Measurements from ENCODE around the gene STARD13. TPM values are rescaled to one million over a fixed set of nuclear protein-coding genes. Genes with fewer than 3 reads are reported as not detected.
"Not testable (repeated sequence)": the region's sequence is repeated elsewhere in the genome, so short reads cannot be mapped to it uniquely, and the experiment has no call there.

STARD13 gene
- total RNA-seq, 2 experiments from 2014 or later, result not detected

- no peak overlapping the region for H3K4me3 Mint-ChIP-seq
- POLR2A ChIA-PET, result no interaction called here
- no peaks in the 10 kb centered on the region for H3K4me1 Mint-ChIP-seq (ENCODE audit: low read depth)
Measured at GRCh38 chr13:33164331-33164730, 121.2 kb downstream of the STARD13 start.

GRCh38 chr13:33162725-33163124 is 122.8 kb downstream of the STARD13 start:
- DNase-seq; H3K4me3 Mint-ChIP-seq; intact Hi-C loops (cut with micrococcal nuclease); H3K36me3 Mint-ChIP-seq (ENCODE audit: low read depth); H3K9me3 Mint-ChIP-seq; CTCF ChIA-PET; H3K4me1 Mint-ChIP-seq (ENCODE audit: low read depth); H3K27me3 Mint-ChIP-seq; POLR2A ChIA-PET; ATAC-seq; H3K27ac Mint-ChIP-seq: not testable (repeated sequence)

More at GRCh38 chr13:33164331-33164730, 121.2 kb downstream of the STARD13 start:
- no peaks in the 10 kb centered on the region for H3K36me3 Mint-ChIP-seq (ENCODE audit: low read depth)
- H3K27me3 Mint-ChIP-seq, result peaks cover 7% of the 10 kb centered on the region
- TF ChIP-seq CTCF (IDR thresholded peaks at IDR 0.05), result no peak
- peaks cover 8% of the 10 kb centered on the region for H3K9me3 Mint-ChIP-seq
- ATAC-seq, result no peak
- CTCF ChIA-PET, result no interaction called here
- H3K27ac Mint-ChIP-seq, result no peak overlapping the region
- intact Hi-C loops (cut with micrococcal nuclease), result no loop called here
- DNase-seq, result no peak

- Mint-ChIP-seq H3K27me3 (peaks cover 9% of the 10 kb centered on the region), H3K36me3 (ENCODE audit: low read depth) (no peaks in the 10 kb centered on the region)
- intact Hi-C loops (cut with micrococcal nuclease), result no loop called here
Measured at GRCh38 chr13:33158816-33159215, 126.7 kb downstream of the STARD13 start.

GRCh38 chr13:33158271-33158670 is 127.3 kb downstream of the STARD13 start:
- H3K4me3 Mint-ChIP-seq, result no peak overlapping the region
- H3K4me1 Mint-ChIP-seq (ENCODE audit: low read depth), result no peaks in the 10 kb centered on the region
- POLR2A ChIA-PET, result no interaction called here
- H3K27me3 Mint-ChIP-seq, result peaks cover 9% of the 10 kb centered on the region
- ATAC-seq (no peak), DNase-seq (no peak)
- CTCF ChIA-PET, result no interaction called here
- intact Hi-C loops (cut with micrococcal nuclease), result no loop called here
- peaks cover 8% of the 10 kb centered on the region for H3K9me3 Mint-ChIP-seq
- H3K27ac Mint-ChIP-seq, result no peak overlapping the region
- H3K36me3 Mint-ChIP-seq (ENCODE audit: low read depth), result no peaks in the 10 kb centered on the region
- no peak for TF ChIP-seq CTCF (IDR thresholded peaks at IDR 0.05)

More at GRCh38 chr13:33158816-33159215, 126.7 kb downstream of the STARD13 start:
- H3K27ac Mint-ChIP-seq, result no peak overlapping the region
- no peak overlapping the region for H3K4me3 Mint-ChIP-seq
- ChIA-PET POLR2A (no interaction called here), CTCF (no interaction called here)
- peaks cover 8% of the 10 kb centered on the region for H3K9me3 Mint-ChIP-seq
- TF ChIP-seq CTCF (IDR thresholded peaks at IDR 0.05), result no peak
- H3K4me1 Mint-ChIP-seq (ENCODE audit: low read depth), result no peaks in the 10 kb centered on the region
- no peak for DNase-seq
- ATAC-seq, result no peak

GRCh38 chr13:33154911-33155310 is 130.6 kb downstream of the STARD13 start:
- Mint-ChIP-seq H3K4me1 (ENCODE audit: low read depth) (no peaks in the 10 kb centered on the region), H3K4me3 (no peak overlapping the region), H3K27ac (no peak overlapping the region), H3K9me3 (no peaks in the 10 kb centered on the region), H3K36me3 (ENCODE audit: low read depth) (no peaks in the 10 kb centered on the region), H3K27me3 (peaks cover 12% of the 10 kb centered on the region)
- TF ChIP-seq CTCF (IDR thresholded peaks at IDR 0.05), result no peak
- ChIA-PET CTCF (no interaction called here), POLR2A (no interaction called here)
- ATAC-seq, result no peak
- no peak for DNase-seq
- intact Hi-C loops (cut with micrococcal nuclease), result no loop called here
